Chondrocyte (in vitro differentiated cells): Measurements from ENCODE around the gene TASP1. TPM values are rescaled to one million over a fixed set of nuclear protein-coding genes. Genes with fewer than 3 reads are reported as not detected.
"Not testable (repeated sequence)": the region's sequence is repeated elsewhere in the genome, so short reads cannot be mapped to it uniquely, and the experiment has no call there.

Experiments
- DNase-seq: peaks from one replicate; pipeline ENCODE4 v3.0.0; 2021; ENCODE audit warnings: mixed read lengths, low spot score
- H3K27ac Mint-ChIP-seq: one replicate; pipeline ENCODE4 v1.8.0; 2021; ENCODE audit warnings: mild to moderate bottlenecking, moderate library complexity, mixed read lengths; ENCODE audit not compliant: unreplicated experiment
- H3K27me3 Mint-ChIP-seq: 2 replicates; pipeline ENCODE4 v1.8.0; 2021; ENCODE audit warnings: low read depth, mixed read lengths
- H3K36me3 Mint-ChIP-seq: 2 replicates; pipeline ENCODE4 v1.8.0; 2021; ENCODE audit warnings: low read depth, mixed read lengths
- H3K4me1 Mint-ChIP-seq: 2 replicates; pipeline ENCODE4 v1.8.0; 2021; ENCODE audit warnings: low read depth, mild to moderate bottlenecking, mixed read lengths
- H3K4me3 Mint-ChIP-seq: one replicate; pipeline ENCODE4 v1.8.0; 2021; ENCODE audit warnings: mild to moderate bottlenecking, moderate library complexity, mixed read lengths; ENCODE audit not compliant: unreplicated experiment
- H3K9me3 Mint-ChIP-seq: 2 replicates; pipeline ENCODE4 v1.8.0; 2021; ENCODE audit warnings: low read depth, mixed read lengths
- total RNA-seq: library from RNA; stranded (reverse); gene quantifications from 3 replicates; pipeline ENCODE4 v1.2.1, GENCODE V29; 2021
- TF ChIP-seq, protein P1 (sequence below): fragments of 200-600 bp; sonication (generic); IDR thresholded peaks from 2 replicates; pipeline ENCODE4 v1.5.0; 2021; ENCODE audit warnings: antibody characterized with exemption, mild to moderate bottlenecking, moderate library complexity

TASP1 gene
- total RNA-seq, 1 donor from 2014 or later, result 9.0 TPM

DNA sequence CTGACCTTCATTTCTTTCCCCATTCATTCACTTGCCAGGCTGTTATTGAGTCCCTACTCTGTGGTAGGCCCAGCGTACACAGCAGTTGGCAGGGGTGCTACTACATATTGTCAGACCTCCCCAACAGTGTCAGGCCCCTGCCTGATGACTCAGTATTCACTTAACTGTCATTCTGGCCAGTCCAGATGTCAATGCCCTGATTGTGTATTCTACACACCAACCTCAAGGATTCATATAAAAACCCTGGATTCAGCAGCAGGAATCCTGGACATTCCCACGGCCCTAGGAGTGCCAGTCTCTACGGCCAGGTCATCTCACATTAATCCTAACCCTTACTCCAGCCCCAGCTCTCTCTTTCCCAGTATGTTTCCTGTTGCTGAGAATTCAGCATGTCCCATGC lies 151.5 kb downstream of the TASP1 start:
- Mint-ChIP-seq H3K4me3 (no peak overlapping the region), H3K36me3 (peaks cover 4% of the 10 kb centered on the region), H3K27ac (no peak overlapping the region), H3K27me3 (no peaks in the 10 kb centered on the region), H3K9me3 (no peaks in the 10 kb centered on the region), H3K4me1 (peaks cover 13% of the 10 kb centered on the region)
- TF ChIP-seq, protein P1, sequence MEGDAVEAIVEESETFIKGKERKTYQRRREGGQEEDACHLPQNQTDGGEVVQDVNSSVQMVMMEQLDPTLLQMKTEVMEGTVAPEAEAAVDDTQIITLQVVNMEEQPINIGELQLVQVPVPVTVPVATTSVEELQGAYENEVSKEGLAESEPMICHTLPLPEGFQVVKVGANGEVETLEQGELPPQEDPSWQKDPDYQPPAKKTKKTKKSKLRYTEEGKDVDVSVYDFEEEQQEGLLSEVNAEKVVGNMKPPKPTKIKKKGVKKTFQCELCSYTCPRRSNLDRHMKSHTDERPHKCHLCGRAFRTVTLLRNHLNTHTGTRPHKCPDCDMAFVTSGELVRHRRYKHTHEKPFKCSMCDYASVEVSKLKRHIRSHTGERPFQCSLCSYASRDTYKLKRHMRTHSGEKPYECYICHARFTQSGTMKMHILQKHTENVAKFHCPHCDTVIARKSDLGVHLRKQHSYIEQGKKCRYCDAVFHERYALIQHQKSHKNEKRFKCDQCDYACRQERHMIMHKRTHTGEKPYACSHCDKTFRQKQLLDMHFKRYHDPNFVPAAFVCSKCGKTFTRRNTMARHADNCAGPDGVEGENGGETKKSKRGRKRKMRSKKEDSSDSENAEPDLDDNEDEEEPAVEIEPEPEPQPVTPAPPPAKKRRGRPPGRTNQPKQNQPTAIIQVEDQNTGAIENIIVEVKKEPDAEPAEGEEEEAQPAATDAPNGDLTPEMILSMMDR, result no peak
- DNase-seq, result no peak

DNA sequence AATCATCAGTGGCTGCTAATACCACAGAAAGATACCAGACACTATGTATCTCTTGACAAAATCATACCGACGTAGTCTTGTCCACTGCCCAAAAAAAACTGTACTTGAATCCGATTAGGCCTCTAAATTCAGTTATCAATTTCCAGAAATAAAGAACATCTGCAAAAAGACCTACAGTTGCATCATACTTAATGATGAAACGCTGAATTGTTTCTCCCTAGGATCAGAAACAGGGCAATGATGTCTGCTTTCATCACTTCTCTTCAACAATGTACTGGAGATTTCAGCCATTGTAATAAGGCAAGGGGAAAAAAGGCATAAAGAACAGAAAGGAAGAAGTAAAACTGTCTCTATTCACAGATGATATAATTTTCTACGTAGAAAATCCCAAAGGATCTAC lies 152.0 kb downstream of the TASP1 start:
- TF ChIP-seq, protein P1, result no peak
- peaks cover 8% of the 10 kb centered on the region for H3K4me1 Mint-ChIP-seq
- H3K9me3 Mint-ChIP-seq, result peaks cover 3% of the 10 kb centered on the region
- H3K27ac Mint-ChIP-seq, result no peak overlapping the region
- no peak overlapping the region for H3K4me3 Mint-ChIP-seq
- H3K36me3 Mint-ChIP-seq, result peaks cover 8% of the 10 kb centered on the region
- DNase-seq, result no peak
- H3K27me3 Mint-ChIP-seq, result no peaks in the 10 kb centered on the region

DNA sequence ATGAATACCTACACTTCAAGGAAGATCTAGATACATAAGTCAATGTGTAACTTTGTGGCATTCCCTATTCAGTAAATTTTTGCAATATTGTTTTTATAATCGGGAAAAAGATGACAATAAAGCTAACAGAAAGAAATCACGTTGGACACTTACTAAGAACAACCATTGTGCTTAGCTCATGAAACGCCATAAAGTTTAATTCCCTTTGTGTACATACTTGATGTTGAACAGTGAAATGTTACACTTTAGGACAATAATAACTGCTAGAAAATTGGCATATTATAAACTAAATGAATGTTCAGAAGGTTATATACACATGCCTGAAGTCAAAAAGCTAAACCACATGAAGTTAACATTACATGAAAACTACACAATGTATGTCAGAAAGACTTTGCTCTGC lies 153.2 kb downstream of the TASP1 start:
- Mint-ChIP-seq H3K9me3 (peaks cover 11% of the 10 kb centered on the region), H3K4me1 (peaks cover 2% of the 10 kb centered on the region), H3K36me3 (peaks cover 16% of the 10 kb centered on the region), H3K27ac (no peak overlapping the region), H3K27me3 (no peaks in the 10 kb centered on the region), H3K4me3 (no peak overlapping the region)
- TF ChIP-seq, protein P1, result no peak
- no peak for DNase-seq

DNA sequence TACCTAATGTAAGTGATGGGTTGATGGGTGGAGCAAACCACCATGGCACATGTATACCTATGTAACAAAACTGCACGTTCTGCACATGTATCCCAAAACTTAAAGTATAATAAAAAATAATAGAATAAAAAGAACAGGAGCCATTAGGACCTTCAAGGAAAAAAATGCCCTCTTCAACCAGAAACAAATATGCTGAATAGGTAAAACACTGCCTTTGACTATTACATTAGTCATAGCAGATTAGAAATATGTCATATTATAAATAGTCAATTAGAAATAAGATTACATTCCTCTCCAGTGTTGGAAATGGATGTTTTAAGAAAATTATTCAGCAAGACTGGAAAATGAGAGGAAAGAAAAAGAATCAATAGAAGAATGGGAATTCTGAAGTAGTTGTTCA lies 153.7 kb downstream of the TASP1 start:
- peaks cover 11% of the 10 kb centered on the region for H3K9me3 Mint-ChIP-seq
- not testable (repeated sequence) for H3K4me3 Mint-ChIP-seq, H3K27ac Mint-ChIP-seq, H3K4me1 Mint-ChIP-seq, H3K27me3 Mint-ChIP-seq, DNase-seq
- H3K36me3 Mint-ChIP-seq, result peaks cover 20% of the 10 kb centered on the region

DNA sequence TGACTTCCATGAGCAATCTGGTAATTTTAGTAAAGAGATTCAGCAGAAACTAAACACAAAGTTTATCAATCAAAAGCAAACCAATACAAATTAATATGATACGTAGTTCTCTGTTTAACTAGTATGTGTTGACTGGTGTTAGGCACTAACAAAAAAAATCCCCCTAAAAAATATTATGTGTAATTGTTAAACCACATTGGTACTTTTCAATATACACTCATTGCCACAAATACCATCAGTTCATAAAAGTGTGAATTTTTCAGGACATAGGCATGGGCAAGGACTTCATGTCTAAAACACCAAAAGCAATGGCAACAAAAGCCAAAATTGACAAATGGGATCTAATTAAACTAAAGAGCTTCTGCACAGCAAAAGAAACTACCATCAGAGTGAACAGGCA lies 155.3 kb downstream of the TASP1 start:
- not testable (repeated sequence) for H3K27ac Mint-ChIP-seq, H3K4me3 Mint-ChIP-seq, H3K4me1 Mint-ChIP-seq, DNase-seq, H3K27me3 Mint-ChIP-seq
- Mint-ChIP-seq H3K9me3 (peaks cover 11% of the 10 kb centered on the region), H3K36me3 (peaks cover 22% of the 10 kb centered on the region)

DNA sequence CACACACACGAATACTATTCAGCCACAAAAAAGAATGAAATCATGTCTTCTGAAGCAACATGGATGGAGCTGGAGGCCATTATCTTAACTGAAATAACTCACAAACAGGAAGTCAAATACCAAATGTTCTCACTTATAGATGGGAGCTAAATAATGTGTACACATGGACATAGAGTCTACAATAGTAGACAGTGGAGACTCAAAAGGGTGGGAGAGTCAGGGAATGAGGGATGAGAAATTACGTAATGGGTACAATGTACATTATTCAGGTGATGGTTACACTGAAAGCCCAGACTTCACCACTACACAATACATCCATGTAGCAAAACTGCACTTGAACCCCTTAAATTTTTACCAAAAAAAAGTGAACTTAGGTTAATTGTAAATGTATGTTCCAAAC lies 160.4 kb downstream of the TASP1 start:
- TF ChIP-seq, protein P1, result no peak
- no peaks in the 10 kb centered on the region for H3K27me3 Mint-ChIP-seq
- DNase-seq, result no peak
- H3K27ac Mint-ChIP-seq, result no peak overlapping the region
- H3K4me3 Mint-ChIP-seq, result no peak overlapping the region
- peaks cover 11% of the 10 kb centered on the region for H3K9me3 Mint-ChIP-seq
- peaks cover 22% of the 10 kb centered on the region for H3K36me3 Mint-ChIP-seq
- H3K4me1 Mint-ChIP-seq, result peaks cover 8% of the 10 kb centered on the region
